SIG-M5 (cell line): Measurements from ENCODE around the gene GMPPA.

Experiments used
- DNase-seq: peaks from one replicate; lab custom pipeline; 2025; lab: John Stamatoyannopoulos, UW

GMPPA gene

DNA sequence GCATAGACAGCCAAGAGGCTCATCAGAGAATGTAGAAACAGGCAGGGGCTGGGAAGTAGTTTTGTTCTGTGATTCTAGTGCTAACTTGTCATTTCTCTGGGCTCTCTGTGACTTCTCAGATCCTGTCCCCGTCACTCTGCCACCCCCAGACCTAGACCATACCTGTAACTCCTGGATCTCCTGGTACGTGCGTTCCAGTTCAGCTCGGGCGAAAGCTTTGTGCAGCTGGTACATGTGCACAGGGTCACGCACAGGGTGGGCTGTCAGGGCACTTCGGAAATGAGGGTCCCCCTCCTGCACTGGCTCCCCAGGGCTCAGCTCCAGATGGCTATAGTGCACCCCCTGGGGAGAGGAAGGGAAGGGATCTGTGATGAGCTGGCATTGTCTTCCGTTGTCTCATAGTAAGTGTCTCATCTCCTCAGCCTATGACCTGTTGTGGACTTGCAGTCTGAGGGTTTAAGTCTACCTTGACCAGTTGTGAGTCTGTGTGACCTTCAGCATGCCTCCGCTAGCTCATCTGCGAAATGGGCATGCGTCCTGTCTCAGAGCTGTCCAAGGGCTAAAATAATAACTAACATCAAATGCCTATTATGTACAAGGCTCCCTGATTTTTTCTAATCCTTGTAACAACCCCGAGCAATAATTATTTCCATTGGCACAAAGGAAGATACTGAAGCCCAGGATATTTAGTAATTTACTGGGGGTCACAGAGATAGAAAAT lies 42.3 kb downstream of the GMPPA start:
- no peak for DNase-seq

DNA sequence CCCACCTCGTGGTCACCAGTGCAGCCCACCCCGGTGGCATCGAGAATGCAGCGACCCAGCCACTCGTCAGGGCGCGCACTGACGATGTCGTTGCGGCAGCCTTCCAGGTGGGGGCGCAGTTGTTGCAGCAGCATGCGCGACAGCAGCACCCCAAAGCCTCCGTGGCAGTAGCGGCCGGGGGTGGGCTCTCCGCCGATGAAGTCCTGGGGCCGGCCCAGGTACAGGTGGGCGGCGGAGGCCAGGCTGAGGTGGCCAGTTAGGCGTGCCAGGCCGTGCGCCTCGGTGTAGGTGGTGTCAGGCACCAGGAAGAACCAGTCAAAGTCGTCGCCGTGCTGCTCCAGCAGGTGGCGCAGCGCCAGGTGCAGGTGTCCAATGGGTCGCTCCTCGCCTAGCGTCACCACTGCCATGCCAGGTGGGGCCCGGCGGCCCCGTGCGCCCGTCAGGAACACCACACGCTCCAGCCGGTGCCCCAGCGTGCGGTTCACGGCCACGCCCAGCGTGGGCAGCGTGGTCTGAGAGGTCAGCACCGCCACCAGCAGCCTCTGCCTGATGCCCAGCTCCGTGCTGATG lies 43.0 kb downstream of the GMPPA start:
- no peak for DNase-seq

DNA sequence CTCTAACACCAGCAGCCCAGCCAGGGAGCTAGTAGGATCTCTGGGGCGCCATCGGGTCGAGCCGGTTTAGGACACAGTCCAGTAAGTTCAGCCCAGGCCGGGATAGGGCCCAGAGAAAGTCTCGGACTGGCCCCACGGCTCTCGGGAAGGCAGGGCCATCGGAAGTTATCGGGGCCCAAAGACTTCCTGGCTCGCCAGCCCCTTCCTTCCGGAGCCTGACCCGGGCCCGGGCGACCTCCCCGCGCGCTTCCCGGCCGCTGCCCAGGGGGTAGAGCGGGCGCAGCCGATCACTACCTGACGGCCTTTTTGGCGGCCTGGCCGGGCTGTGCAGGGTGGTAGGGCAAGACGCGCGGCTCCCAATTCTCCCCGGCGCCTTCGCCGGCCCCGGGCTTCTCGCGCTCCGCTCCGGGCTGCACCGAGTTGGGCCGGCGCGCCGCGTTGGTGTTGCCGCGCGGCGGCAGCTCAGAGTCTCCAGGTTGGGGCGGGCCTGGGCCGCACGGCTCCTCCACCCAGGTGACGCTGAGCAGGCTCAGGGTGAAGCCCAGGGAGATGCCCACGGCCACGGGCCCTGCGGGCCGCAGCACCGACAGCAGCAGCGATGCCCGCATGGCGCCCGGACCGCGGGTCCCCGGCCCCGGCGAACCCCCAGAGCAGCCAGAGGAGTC lies 44.4 kb downstream of the GMPPA start:
- no peak for DNase-seq

DNA sequence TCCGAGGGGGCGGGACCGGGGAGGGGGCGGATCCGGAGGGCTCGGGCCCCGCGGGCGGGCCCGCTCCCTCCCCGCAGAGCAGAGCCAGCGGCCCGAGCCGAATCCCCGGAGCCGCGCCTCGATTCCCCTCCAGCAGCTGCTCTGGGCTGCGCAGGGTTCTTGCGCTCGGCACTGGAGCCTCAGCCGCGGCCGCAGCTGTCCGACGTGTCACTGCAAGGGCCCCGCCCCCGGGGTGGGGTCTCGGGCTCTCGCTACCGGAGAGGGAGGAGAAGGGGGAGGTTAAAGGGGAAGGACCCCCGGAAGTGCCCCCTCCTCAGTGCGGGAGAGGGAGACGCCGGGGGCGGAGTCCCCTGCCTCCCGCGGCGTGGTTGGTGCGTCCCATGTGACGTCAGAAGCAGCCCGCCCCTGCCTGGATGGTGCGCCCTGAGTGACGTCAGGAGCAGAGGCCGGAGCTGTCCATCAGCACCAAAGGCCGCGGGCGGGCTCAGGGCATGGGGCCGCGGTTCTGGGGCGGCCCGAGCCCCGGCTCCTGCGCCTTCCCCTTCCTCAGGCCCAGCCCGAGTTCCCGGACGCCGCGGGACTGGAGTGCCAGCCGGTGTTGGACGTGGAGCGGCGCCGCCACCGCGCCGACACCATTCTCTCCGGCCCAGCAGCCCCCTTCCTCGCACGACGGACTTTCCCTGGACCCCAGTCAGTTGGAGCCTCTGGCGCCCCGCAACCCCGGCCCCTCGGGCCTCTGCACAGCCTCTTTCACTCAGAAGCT lies 45.1 kb downstream of the GMPPA start, which contains the start of the genes CHPF and TMEM198:
TSS of gene CHPF (minus strand) at position 214 of the 763 bp plus-strand sequence. CDS start 271 bp downstream, outside the sequence.
TSS of gene TMEM198 (plus strand) at position 433 of the 763 bp plus-strand sequence. CDS start 700 bp downstream, outside the sequence.
- peak; percentile 68 for DNase-seq

DNA sequence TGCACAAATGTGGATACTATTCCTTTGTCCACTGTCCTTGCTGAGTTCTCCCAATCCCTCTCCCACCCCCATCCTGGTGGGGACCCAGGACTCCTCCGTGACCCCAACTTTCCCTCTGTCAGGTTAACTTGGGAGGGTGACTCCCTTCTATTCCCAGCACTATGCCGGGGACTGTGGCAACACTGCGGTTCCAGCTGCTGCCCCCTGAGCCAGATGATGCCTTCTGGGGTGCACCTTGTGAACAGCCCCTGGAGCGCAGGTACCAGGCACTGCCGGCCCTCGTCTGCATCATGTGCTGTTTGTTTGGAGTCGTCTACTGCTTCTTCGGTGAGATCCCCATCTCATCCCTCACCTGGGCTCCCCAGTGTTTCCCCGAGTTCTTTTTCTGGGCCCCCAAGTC lies 45.9 kb downstream of the GMPPA start:
- DNase-seq = no peak

DNA sequence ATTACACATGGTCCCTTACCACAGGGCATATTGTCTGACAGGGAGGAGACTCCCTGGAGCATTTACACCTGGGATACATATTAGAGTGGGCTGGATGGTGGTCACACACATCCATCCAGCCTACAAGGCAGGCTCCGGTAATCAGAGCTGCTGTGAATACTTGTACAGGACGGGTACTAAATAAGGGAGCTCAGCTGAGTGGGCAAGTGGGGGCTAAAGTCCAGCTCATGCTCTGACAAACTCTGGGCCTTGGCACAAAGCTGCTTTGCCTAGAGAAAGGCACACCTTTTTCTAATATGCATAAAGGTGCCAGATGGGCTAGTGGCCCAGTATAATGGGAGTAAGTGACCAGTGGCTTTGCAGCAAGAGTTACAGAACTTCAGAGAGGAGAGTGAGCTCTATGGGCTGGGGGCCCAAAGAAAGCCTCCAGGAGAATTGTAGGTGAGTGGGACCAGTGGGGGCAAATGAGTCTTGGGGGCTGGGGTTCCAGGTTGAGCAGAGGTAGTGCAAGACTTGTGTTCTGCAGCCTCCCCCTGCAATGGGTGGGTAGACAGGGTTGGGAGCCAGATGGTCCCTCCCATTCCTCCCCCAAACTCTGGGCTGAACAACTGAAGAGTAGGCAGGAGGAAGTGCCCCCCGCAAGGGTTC lies 46.7 kb downstream of the GMPPA start:
- DNase-seq = no peak

DNA sequence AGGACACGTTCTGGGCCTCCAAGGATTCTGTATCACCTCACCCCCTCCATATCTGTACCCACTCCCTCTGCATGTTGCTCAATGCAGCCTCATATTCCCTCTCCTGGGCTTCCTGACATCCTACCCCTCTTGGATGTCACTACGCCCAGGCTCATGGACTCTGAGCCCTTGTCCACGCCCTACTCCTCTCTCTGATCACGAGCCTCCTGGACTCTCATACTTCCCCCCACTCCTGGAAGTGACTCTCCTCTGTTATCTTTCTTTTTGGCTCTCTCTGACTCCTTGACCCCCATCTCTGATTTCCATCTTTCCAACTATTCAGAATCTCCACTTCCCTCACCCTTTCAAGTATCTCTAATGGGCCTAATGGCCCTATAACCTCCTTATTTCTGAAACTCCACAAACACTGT lies 47.3 kb downstream of the GMPPA start:
- DNase-seq = no peak

DNA sequence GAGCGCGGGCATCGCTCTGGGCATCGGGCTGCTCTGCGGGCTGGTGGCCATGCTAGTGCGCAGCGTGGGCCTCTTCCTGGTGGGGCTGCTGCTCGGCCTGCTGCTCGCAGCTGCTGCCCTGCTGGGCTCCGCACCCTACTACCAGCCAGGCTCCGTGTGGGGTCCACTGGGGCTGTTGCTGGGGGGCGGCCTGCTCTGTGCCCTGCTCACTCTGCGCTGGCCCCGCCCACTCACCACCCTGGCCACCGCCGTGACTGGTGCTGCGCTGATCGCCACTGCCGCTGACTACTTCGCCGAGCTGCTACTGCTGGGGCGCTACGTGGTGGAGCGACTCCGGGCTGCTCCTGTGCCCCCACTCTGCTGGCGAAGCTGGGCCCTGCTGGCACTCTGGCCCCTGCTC lies 48.9 kb downstream of the GMPPA start:
- DNase-seq = no peak

DNA sequence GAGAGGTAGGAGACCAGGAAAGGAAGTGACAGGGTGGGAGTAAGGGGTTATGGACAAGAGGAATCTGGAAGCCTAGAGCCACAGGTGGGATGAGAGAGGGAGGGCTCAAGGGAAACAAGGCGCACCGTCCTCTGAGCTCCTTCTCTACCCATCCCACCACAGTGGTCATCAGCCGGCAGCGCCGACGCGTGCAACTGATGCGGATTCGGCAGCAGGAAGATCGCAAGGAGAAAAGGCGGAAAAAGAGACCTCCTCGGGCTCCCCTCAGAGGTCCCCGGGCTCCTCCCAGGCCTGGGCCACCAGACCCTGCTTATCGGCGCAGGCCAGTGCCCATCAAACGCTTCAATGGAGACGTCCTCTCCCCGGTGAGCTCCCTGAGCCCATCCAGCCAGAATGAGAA lies 50.3 kb downstream of the GMPPA start:
- DNase-seq = no peak

DNA sequence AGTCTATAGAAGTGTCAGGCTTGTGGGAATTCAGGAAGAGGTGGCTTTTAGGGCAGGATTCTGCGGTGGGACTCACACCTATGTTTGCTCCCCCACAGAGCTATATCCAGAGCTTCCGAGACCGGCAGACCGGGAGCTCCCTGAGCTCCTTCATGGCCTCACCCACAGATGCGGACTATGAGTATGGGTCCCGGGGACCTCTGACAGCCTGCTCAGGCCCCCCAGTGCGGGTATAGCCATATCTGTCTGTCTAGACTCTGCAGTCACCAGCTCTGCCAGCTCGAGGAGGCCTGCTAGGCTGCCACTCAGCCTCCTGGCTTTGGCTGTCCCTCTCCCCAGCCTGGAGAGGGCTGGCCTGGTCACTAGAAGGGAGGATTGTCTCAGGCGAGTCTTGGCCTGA lies 50.9 kb downstream of the GMPPA start:
- no peak for DNase-seq

DNA sequence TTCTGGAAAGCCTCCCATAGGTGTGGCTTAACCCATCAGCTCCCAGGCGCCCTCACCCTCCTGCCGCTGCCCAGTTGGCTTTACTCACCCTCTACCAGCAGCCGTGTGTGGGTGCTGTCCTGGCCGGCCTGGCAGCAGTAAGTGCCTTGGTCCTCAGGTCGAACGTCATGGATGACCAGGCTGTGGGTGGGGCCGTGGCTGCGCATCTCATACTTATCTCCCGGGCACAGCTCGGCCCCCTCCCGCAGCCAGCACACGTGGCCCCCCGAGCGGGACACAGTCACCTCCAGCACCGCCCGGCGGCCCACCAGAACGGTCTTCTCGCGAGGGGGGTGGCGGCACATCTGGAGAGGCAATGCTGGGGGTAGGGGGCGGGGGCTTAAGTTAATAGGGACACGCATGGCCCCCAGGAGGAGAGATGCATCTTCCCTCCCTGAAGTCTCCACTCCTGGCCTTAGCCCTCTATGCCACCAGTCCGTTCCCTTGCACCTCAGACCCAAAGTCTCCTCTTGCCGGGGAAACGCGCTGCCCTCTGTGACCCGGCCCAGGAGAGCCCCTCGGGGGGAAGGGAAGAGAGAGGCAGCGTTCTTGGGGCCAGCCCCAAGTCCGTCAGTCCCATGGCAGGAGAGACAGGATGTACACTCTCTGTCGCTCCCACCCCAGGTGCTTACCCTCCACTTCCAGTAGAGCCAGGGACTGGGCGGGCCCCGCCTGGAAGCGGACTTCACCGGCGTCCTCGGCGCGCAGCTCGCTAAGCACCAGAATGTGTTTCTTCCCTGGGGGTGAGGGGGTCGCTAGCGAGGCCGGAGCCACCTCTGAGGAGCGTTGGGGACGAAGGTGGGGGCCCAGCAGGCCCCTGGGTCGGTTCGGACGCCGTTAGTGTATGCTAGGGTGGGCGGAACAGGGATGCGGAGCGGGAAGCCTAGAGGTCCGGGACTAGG lies 53.0 kb downstream of the GMPPA start:
- no peak for DNase-seq

DNA sequence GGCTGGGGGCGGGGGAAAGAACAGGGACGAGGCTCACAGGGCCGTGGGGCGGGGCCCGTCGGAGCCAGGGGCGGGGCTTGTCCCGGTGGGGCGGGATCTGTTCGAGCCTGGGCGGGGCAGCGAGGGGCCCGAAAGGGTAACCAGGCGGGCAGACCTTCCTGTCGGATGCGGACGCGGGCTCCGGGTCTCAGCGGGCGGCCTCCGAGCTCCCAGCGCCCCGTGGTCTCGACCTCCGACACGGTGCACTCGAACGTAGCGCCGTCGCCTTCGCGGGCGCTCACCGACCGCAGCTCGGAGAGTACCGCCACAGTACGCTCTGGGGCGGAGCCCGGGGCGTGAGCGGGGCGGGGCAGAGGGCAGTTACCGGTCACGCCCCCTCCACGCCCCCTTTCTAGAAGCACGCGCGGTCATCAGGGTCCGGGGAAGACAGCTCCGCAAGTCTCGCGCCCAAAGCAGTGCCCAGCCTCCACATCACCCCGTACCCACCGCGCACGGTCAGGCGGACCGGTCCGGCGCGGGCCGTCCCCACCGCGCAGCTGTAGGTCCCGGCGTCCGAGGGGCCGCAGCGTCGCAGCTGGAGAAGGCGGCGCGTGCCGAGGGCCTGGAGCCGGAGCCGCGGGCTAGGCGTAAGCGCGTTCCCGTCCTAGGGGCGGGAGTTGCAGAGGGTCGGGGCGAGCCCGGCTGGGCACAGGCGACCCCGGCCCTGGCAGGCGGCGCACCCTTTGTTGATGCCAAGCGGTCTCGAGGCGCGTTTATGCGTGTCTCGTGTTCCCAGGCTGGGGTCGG lies 53.9 kb downstream of the GMPPA start:
- no peak for DNase-seq

DNA sequence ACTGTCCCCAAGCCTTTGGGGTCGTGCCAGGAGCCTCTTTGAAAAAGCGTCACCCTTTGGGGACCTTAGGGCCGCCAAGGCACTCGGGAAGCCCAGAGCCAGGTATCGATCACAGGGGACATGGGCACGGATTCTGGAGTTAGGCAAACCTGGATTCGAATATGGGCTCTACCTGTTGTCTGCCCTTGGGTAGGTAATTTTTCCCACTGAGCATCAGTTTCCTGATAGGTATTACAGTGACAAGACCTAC lies 54.4 kb downstream of the GMPPA start:
- DNase-seq = no peak

DNA sequence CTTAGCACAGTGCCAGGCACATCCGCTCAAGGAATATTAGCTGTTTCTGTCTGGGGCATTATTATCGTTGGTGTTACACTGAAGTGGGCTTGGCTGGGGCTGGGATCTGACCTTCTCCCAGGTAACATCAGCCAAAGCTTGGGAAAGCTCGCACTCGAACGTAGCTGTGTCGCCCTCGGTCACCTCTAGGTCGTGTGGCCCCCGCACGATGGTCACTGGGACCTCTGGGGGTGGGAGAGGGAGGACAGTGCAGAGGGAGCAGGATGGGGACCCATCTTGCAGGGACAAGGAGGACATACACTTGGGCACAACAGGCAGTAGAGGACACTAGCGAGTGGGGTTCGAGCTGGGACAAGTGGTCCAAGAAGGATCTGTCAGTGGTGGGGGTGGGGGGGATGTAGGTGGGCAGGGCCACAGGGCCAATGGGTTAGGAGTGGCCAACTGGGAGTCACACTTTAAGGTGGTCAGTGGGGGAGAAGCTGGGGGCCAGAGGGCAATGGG lies 54.8 kb downstream of the GMPPA start:
- no peak for DNase-seq

DNA sequence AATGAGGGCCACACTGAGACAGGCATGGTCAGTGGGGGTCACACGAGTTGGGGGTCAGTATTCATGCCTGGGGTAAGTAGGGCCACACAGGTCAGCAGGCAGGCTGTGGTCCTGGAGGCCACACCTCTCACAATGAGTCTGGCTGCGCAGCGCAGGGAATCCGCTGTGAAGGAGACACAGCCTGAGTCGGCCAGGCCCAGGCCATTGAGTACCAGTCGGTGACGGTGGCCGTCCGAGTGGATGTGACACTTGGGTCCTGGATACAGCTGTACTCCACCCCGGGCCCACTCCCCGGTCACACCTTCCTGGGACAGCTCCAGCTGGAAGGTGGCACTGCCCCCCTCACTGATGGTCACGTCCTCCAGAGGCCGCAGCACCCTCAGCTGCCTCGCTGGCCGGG lies 55.7 kb downstream of the GMPPA start:
- no peak for DNase-seq

DNA sequence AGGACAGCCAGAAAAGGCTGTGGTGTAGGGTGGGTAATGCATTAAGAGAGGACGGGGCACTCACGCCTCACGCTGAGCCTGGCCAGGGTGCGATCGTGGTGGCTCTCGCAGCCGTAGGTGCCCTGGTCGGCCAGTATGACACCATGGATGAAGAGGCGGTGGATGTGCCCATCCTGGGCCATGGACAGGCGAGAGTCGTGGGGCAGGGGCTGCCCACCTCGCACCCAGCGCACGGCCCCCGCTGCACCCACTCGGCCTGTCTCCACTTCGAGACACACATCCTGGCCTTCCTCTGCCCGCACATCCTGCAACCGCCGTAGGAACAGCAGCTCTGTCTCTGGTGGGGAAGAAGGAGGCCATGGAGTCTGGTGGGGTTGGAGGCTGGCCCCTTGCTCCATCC lies 57.3 kb downstream of the GMPPA start:
- DNase-seq = no peak

DNA sequence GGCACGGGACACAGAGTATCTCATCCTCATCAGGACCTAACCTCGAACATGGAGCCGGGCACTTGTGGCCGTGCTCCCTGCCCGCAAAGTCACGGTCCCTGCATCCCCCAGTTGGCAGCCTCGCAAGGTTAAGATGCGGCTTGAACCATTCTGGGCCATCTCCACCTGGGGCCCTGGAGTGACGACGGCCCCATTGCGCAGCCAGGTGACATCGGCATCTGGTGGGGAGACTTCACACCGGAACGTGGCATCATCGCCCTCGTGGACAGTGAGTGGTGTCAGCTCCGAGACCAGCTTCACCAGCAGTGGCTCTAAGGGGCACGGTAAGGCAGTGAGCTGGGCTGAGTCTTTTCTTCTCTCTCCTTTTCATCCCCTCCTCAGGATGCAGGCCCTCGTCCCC lies 57.7 kb downstream of the GMPPA start:
- no peak for DNase-seq
